ACHN (cell line): ENCODE results near the gene AKAP7.
"Not testable (repeated sequence)": the region's sequence is repeated elsewhere in the genome, so short reads cannot be mapped to it uniquely, and the experiment has no call there.

Experiments used
- DNase-seq: peaks from one replicate; pipeline ENCODE4 v3.0.0-alpha.2; 2015
- in situ Hi-C: cut with HindIII; loops from 2 replicates; pipeline ENCODE4 v1.10.0; 2017; ENCODE audit warnings: low sequenced_read_pairs, low pct_ligation_motif_present, low pct_unique_long_range_greater_than_20kb

AKAP7 gene

GRCh38 chr6:131135244-131136020, at the start of gene AKAP7:
Gene AKAP7, plus strand, starts transcription at chr6:131135467. Its CDS starts 297 bp downstream, at chr6:131135764.
- in situ Hi-C loops = no loop called here
- DNase-seq = peak; percentile 64

DNA sequence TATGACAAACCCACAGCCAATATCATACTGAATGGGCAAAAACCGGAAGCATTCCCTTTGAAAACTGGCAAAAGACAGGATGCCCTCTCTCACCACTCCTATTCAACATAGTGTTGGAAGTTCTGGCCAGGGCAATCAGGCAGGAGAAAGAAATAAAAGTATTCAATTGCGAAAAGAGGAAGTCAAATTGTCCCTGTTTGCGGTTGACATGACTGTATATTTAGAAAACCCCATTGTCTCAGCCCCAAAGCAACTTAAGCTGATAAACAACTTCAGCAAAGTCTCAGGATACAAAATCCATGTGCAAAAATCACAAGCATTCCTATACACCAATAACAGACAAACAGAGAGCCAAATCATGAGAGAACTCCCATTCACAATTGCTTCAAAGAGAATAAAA, 44.9 kb upstream of the AKAP7 start:
- in situ Hi-C loops, DNase-seq: not testable (repeated sequence)

GRCh38 chr6:131091944-131092343, 43.3 kb upstream of the AKAP7 start:
- in situ Hi-C loops, DNase-seq: not testable (repeated sequence)

GRCh38 chr6:131093334-131093733, 41.9 kb upstream of the AKAP7 start:
- no peak for DNase-seq
- in situ Hi-C loops = no loop called here

DNA sequence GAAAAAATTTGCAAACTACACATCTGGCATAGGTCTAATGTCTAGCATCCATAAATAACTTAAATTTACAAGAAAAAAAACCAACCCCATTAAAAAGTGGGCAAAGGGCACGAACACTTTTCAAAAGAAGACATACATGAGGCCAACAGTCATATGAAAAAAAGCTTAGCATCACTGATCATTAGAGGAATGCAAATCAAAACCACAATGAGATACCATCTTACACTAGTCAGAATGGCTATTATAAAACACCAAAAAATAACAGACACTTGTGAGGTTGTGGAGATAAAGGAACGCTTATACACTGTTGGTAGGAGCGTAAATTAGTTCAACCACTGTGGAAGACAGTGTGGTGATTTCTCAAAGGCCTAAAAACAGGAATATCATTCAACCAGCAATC, 38.5 kb upstream of the AKAP7 start:
- in situ Hi-C loops = no loop called here

GRCh38 chr6:131101911-131102680, 33.2 kb upstream of the AKAP7 start:
- in situ Hi-C loops = no loop called here

More for the DNA sequence above, 38.5 kb upstream of the AKAP7 start:
- no peak for DNase-seq

GRCh38 chr6:131103296-131103695, 32.0 kb upstream of the AKAP7 start:
- peak; percentile 4 for DNase-seq
- in situ Hi-C loops = no loop called here

More at GRCh38 chr6:131101911-131102680, 33.2 kb upstream of the AKAP7 start:
- DNase-seq = peak; percentile 72

DNA sequence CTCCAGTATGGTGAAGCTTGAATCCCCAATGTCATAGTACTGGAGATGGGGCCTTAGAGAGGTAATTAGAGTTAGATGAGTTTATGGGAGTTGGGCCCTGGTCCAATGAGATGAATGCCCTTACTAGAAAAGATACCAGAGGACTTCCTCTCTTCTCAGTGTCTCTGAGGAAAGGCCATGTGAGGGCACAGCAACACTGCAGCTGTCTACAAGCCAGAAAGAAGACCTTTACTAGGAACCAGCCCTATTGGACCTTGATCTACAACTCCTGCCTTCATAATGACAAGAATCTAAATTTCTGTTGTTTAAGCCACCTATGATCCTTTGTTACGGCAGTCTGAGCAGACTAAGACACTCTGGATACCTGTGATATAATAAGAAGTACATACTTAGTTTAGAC, 31.4 kb upstream of the AKAP7 start:
- in situ Hi-C loops = no loop called here
- DNase-seq = no peak

GRCh38 chr6:131107151-131107550, 28.1 kb upstream of the AKAP7 start:
- in situ Hi-C loops = no loop called here

GRCh38 chr6:131112249-131112648, 23.0 kb upstream of the AKAP7 start:
- DNase-seq = no peak
- in situ Hi-C loops = no loop called here

More at GRCh38 chr6:131107151-131107550, 28.1 kb upstream of the AKAP7 start:
- DNase-seq = peak; percentile 34

DNA sequence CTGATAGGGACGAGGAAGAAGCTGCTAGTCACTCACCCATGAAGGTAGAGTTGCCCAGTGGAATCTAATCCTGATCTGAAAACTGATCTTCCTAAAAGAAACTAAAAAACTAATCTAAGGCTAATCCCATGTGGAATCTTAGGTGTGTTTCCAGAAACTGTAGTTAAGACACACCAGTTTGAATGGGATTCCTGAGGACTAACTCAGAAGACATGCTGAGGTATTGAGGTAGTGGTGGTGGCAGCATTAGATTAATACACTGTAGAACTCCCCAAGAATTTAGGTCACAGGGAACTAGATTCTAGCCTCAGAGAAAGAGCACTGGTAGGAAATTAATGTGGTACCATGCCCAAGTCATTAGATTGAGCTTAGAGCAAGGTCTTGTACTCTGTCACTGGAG, 19.6 kb upstream of the AKAP7 start:
- in situ Hi-C loops = no loop called here
- DNase-seq = no peak

- in situ Hi-C loops = no loop called here
- DNase-seq = no peak
Measured at GRCh38 chr6:131116321-131116720, 18.9 kb upstream of the AKAP7 start.

DNA sequence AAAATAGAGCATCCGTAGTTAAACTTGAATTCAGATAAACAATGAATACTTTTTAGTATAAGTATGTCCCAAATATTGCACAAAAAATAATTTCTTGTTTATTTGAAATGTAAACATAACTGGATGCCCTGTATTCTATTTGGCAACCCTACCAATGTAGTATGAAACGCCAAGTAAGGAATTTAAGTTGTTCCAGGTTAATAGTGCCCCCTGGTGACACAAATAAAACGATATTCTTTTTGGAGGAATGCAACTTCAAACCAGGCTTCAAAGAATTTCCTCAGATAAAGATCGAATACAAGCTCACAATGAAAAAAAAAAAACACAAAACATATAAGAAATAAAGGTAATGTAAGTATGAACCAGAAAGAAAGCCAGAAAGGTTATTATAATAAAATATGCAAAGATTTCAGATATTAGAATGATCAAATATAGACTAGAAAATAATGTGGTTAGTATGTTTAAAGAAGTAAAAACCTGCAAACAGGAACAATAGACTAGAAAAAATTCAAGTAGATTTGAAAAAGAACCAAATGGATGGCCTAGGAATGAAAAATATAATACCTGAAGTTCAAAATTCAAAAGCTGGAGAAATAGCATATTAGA, 18.4 kb upstream of the AKAP7 start:
- in situ Hi-C loops = no loop called here

GRCh38 chr6:131117878-131118277, 17.4 kb upstream of the AKAP7 start:
- in situ Hi-C loops = no loop called here
- no peak for DNase-seq

More for the DNA sequence above, 18.4 kb upstream of the AKAP7 start:
- peak; percentile 62 for DNase-seq

DNA sequence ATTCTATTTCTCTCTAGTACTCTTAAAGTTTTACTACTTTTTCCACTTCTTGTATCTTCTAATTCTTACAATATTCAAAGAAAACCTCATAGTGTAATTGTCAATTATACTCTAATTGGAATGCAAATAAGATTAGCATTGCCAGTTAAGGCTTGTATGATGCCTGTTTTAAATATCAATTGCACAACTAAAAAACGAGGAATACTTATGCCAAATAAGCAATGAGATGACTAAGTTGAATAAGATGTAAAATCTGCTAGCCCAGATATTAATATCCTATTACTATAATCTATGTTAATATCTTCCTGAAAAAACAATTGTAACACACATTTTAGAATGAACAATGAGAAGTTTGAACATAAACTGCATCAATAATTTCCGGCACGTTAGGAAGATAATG, 13.3 kb upstream of the AKAP7 start:
- in situ Hi-C loops = no loop called here
- no peak for DNase-seq

DNA sequence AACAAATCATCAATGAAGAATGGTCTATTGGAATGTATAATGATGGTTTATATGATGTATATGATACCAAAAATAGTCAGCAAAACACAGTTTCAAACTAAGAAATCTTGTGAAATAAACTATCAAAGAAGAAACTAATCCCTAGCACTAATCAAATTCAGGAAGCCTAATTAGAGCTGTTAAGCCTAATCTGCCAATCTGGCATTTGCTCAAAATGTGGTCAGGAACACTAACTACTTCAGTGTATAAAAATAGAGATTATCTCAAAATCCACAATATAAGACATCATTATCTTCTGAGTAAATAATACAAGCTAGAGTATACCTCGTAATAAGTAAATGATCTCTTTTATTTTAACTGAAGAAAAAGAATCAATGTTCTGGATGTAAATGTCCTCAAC, 12.8 kb upstream of the AKAP7 start:
- DNase-seq = no peak
- in situ Hi-C loops = no loop called here

- in situ Hi-C loops = no loop called here
- no peak for DNase-seq
Measured at GRCh38 chr6:131124336-131125071, 10.8 kb upstream of the AKAP7 start.

GRCh38 chr6:131125431-131125830, 9.8 kb upstream of the AKAP7 start:
- no peak for DNase-seq
- in situ Hi-C loops = no loop called here
